SH-SY5Y (cell line): Measurements from ENCODE around the gene FAM3C.

Experiments
- GATA2 ChIP-seq: IDR thresholded peaks from 2 replicates; pipeline ENCODE4 v1.6.1; 2011; ENCODE audit warnings: mild to moderate bottlenecking, low read depth, low read length
- GATA3 ChIP-seq: IDR thresholded peaks from 2 replicates; pipeline ENCODE4 v1.6.1; 2011; ENCODE audit warnings: low read depth, mild to moderate bottlenecking, low read length, moderate library complexity

DNA sequence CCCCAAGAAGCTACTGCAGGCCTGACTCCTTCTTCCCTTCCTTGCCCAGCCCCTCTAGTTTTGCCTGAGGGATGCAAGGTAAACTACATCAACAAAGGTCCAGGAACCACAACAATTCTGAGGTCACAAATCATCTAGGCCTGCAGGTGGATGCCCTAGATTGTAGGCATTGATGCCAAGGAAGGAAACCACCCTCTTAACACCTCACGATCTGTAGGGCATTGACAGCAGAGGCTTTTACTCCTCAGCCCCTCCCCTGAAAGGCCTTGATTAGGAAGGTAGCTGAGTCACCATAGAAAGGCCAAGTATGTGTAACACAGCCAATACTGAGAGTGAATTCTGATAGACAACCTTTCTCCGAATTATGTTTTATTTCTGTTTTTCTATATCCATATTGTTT, 46.7 kb upstream of the FAM3C start:
- TF ChIP-seq GATA2: no peak
- TF ChIP-seq GATA3: no peak
